NT2/D1 (cell line): ENCODE results near the gene LGI4.

Experiments
- SUZ12 ChIP-seq: IDR thresholded peaks from 2 replicates; pipeline ENCODE4 v1.6.1; 2011; ENCODE audit not compliant: insufficient read length, insufficient read depth; ENCODE audit errors: extremely low read depth
- YY1 ChIP-seq: IDR thresholded peaks from 2 replicates; pipeline ENCODE4 v1.6.1; 2011; ENCODE audit not compliant: insufficient read length, insufficient read depth
- ZNF274 ChIP-seq: IDR thresholded peaks from 2 replicates; pipeline ENCODE4 v1.6.1; 2011; ENCODE audit warnings: mild to moderate bottlenecking, low read depth, low read length

DNA sequence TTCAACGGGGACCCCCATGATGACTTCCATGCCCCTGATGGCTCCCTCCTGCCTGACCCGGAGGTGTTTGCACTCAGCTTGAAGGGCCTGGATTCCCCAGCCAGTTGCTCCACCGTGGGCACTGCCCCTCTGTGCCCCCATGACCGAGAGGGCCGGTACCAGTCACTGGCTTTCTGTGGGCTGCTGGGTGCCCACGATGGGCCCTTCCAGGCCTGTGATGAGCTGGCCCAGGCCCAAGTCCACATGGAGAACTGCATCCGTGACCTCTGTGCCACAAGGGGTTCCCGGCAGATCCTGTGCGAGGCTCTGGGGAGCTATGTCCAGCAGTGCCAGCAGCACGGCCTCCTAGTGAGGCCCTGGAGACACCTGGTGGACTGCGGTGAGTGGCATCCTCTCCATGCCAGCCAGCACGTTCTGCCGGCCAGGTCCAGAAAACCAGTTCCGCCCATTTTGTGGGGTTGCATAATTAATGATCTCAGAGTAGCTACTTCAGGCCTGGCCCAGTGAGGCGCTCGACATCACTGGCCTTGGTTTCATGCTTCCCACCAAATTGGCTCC, 54.2 kb downstream of the LGI4 start:
- TF ChIP-seq ZNF274: no peak
- TF ChIP-seq YY1: no peak
- TF ChIP-seq SUZ12: no peak
